ENCODE data around the gene SLC13A4.
"Not testable (repeated sequence)": the region's sequence is repeated elsewhere in the genome, so short reads cannot be mapped to it uniquely, and the experiment has no call there.

The SLC13A4 gene

GRCh38 chr7:135659159-135659846 lies 68.7 kb downstream of the SLC13A4 start:
- FAIRE-seq: no peak

GRCh38 chr7:135658564-135658963 lies 69.4 kb downstream of the SLC13A4 start:
- no peak for FAIRE-seq

- FAIRE-seq: no peak
Observed at GRCh38 chr7:135653340-135654080, 74.5 kb downstream of the SLC13A4 start.

GRCh38 chr7:135650831-135651573 lies 77.0 kb downstream of the SLC13A4 start:
- no peak for FAIRE-seq

- FAIRE-seq: peak; percentile 21
Observed at GRCh38 chr7:135648235-135648634, 79.8 kb downstream of the SLC13A4 start.

DNA sequence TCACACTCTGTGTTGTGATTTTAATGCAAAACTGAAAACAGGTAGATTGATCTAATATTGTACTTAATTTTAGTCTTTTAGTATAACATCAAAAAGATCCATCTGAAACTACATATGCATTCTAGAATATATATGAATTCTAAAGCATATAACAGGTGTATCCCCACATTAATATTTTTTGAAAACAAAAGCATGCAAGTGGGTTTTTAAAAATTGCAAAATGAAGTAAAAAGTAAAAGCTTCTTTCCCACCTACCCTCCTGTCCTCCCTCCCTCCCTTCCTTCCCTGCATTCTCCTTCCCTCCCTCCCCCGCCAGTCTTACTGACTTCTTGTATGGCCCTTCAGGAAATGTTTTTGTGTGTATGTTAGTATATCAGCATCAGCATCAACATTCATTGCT lies 80.2 kb downstream of the SLC13A4 start:
- no peak for FAIRE-seq

DNA sequence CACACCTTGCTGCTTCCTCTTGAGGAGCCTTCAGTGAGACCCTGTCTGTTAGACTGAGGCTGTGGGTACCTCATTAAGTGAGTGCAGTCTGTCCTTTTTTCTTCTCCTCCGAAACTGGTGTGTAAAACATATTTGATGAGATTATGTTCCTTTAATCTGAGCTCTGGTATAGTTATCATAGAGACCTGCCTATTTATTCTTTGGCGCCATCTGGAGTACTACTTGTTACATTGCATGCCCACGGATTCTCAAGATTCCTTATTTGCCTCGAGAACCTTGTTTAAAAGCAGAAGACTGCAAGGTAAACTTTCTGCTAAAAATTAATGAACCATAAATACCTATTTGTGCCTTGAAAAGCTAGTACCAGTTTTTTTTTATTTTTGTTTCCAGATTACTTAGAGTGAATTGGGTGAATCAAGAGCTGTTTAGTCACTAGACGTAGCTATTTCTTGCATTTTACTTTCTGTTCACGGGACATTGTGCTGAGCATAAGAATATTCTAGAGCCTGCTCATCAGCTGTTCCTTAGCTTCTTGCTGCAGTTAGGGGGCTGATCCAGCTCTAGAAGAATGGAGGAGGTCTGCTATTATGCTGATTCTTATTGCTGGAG lies 82.6 kb downstream of the SLC13A4 start:
- peak; percentile 98 for FAIRE-seq

DNA sequence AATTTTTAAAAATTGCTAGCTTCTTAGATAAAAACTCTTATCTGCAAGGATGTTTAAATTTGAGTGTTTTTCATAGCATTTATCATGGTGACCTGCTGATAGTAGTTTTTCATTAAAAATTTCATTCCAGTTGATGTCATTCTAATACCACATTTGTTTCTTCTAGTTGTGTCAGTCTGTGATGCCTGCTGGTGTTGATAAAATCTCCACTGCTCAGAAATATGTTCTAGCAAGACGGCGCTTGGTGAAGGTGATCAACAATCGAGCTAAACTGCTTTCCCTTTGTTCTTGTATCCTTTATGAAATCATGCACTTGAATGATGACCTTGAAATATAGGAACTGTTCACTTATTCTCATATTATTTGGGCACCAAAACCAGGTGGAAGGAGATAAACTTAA lies 83.3 kb downstream of the SLC13A4 start:
- peak; percentile 40 for FAIRE-seq

- FAIRE-seq: no peak
Observed at GRCh38 chr7:135644154-135644553, 83.8 kb downstream of the SLC13A4 start.

DNA sequence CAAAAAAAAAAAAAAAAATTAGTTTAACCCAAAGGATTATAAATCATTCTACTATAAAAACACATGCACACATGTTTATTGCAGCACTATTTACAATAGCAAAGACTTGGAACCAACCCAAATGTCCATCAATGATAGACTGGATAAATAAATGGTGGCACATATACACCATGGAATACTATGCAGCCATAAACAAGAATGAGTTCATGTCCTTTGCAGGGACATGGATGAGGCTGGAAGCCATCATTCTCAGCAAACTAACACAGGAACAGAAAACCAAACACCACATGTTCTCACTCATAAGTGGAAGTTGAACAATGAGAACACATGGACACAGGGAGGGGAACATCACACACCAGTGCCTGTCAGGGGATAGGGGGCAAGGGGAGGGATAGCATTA lies 88.3 kb downstream of the SLC13A4 start:
- not testable (repeated sequence) for FAIRE-seq

DNA sequence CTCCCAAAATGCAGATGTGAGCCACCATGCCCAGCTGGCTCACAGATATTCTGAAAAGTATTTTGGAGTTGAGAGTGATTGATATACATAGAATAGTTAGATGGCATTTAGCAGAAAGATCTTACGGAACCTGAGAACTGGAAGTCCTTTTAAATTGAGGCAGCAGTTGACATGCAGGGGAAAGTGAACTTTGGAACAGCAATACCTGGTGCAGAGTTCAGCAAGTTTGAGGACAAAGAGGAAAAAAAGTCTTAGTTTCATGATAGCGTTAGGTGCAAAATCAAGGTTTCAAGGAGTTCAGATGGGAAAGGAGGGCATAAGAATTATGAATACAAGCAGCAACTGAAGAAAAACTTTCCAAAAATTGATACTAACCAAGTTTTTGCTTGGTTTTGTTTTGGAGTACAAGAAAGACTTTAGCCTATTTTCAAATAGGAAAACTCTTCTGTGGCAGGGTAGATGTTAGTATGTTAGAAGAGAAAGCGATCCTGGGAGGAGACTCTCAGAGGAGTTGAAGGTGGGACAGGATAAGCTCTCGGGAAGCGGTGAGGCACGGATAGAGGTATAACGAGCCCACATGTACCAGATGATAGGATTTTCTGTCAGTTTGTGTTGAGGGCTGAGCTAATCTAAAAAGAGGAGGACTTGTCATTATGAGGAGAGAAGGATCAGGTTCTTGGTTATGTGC lies 93.7 kb downstream of the SLC13A4 start:
- no peak for FAIRE-seq
